ENCODE measurements around the gene HFE.

HFE gene

DNA sequence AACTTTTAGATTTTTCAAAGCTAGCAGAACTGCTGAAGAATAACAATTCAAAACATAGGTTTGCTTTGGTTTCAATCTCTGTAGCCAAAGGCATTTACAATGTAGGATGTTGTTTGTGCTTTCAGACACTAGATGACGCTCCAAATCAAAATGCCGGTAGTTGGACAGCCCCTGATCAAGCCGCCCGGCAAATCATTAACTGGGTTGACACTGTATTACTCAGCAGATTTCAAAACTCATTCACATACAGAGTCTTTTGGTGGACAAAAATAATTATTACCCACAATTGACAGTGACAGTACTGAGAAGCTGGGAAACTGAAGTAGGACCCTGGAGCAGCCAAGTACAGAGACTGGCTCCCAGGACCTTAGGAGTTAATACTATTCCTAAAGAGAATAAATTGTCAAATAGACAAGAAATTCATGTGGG, 21.3 kb upstream of the HFE start:
- peak overlapping the region; percentile 7; the same call in 1 of the 2 replicates for H3K4me2 ChIP-seq (ENCODE audit: insufficient read depth, low read length)
- no peaks in the 10 kb centered on the region for H4K20me1 ChIP-seq (ENCODE audit: insufficient read depth, low read length)
- no peaks in the 10 kb centered on the region for H3K27me3 ChIP-seq (ENCODE audit: insufficient read depth, low read length, poor library complexity)
- no peak for TF ChIP-seq EZH2 (IDR thresholded peaks at IDR 0.05; ENCODE audit: borderline replicate concordance, low read depth, low read length, severe bottlenecking)
- TF ChIP-seq, protein P1, sequence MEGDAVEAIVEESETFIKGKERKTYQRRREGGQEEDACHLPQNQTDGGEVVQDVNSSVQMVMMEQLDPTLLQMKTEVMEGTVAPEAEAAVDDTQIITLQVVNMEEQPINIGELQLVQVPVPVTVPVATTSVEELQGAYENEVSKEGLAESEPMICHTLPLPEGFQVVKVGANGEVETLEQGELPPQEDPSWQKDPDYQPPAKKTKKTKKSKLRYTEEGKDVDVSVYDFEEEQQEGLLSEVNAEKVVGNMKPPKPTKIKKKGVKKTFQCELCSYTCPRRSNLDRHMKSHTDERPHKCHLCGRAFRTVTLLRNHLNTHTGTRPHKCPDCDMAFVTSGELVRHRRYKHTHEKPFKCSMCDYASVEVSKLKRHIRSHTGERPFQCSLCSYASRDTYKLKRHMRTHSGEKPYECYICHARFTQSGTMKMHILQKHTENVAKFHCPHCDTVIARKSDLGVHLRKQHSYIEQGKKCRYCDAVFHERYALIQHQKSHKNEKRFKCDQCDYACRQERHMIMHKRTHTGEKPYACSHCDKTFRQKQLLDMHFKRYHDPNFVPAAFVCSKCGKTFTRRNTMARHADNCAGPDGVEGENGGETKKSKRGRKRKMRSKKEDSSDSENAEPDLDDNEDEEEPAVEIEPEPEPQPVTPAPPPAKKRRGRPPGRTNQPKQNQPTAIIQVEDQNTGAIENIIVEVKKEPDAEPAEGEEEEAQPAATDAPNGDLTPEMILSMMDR (IDR thresholded peaks at IDR 0.05; ENCODE audit: borderline replicate concordance, extremely low read depth, low read length, poor library complexity, severe bottlenecking): peak; percentile 82
- no peaks in the 10 kb centered on the region for H3K79me2 ChIP-seq (ENCODE audit: insufficient read depth, low read length)
- H3K9me3 ChIP-seq (ENCODE audit: insufficient read depth, low read length, severe bottlenecking): no peaks in the 10 kb centered on the region
- H3K4me1 ChIP-seq (ENCODE audit: insufficient read depth, low read length): peaks cover 11% of the 10 kb centered on the region
- H3K9ac ChIP-seq (ENCODE audit: low read depth, low read length): no peak overlapping the region
- H2AFZ ChIP-seq (ENCODE audit: low read depth, low read length): no peak overlapping the region
- DNase-seq (peak; percentile 68), ATAC-seq (ENCODE audit: insufficient read depth, low read depth) (peak; percentile 85)
- H3K36me3 ChIP-seq (ENCODE audit: insufficient read depth, low read length): no peaks in the 10 kb centered on the region
- no peak overlapping the region for H3K4me3 ChIP-seq (ENCODE audit: low read depth in 1 of 2, low read length in 2 of 2)
- no peak overlapping the region for H3K27ac ChIP-seq (ENCODE audit: low read length)

DNA sequence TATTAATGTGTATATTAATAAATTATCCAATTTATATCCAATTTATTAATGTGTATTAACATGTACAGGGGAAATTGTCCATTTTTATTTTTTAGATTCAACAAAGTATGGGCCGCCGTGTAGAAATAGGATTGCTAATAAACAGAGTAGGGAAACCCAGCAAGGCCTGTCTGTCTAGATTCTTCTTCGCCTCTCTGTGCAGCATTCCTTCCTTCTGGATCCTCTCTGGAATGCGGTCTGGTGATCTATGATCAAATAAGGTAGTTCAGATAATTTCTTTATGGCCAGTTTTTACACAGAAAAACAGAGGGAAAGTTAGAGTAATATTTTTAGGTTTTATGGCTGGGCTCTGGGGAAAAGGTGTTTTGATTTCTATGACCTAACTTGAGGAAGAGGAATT, 19.9 kb upstream of the HFE start:
- no peak overlapping the region for H2AFZ ChIP-seq (ENCODE audit: low read depth, low read length)
- TF ChIP-seq EZH2 (IDR thresholded peaks at IDR 0.05; ENCODE audit: borderline replicate concordance, low read depth, low read length, severe bottlenecking): no peak
- TF ChIP-seq, protein P1 (IDR thresholded peaks at IDR 0.05; ENCODE audit: borderline replicate concordance, extremely low read depth, low read length, poor library complexity, severe bottlenecking): no peak
- H3K9me3 ChIP-seq (ENCODE audit: insufficient read depth, low read length, severe bottlenecking): no peaks in the 10 kb centered on the region
- H3K4me1 ChIP-seq (ENCODE audit: insufficient read depth, low read length): peaks cover 11% of the 10 kb centered on the region
- no peaks in the 10 kb centered on the region for H3K36me3 ChIP-seq (ENCODE audit: insufficient read depth, low read length)
- H4K20me1 ChIP-seq (ENCODE audit: insufficient read depth, low read length): no peaks in the 10 kb centered on the region
- no peaks in the 10 kb centered on the region for H3K79me2 ChIP-seq (ENCODE audit: insufficient read depth, low read length)
- H3K9ac ChIP-seq (ENCODE audit: low read depth, low read length): no peak overlapping the region
- H3K27ac ChIP-seq (ENCODE audit: low read length): no peak overlapping the region
- H3K4me3 ChIP-seq (ENCODE audit: low read depth in 1 of 2, low read length in 2 of 2): no peak overlapping the region
- ATAC-seq (ENCODE audit: insufficient read depth, low read depth) (no peak), DNase-seq (no peak)
- H3K27me3 ChIP-seq (ENCODE audit: insufficient read depth, low read length, poor library complexity): no peaks in the 10 kb centered on the region
- H3K4me2 ChIP-seq (ENCODE audit: insufficient read depth, low read length): no peak overlapping the region

DNA sequence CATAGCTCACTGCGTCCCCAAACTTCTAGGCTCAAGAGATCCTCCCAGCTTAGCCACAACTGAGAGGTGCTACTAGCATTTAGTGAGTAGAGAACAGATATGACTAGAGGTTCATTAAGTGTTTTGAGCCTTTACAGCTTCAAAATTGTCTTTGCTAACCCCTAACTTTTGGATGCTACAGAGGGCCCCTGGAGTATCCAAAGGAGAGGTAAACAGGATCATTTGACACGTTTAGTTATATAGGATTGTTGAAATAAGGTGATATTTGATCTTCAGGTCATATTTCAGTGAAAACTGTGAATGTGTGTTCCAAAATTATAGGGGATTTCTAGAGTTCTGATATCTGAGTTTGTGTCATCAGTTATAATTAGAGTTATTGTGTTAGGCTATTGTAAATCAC, 19.2 kb upstream of the HFE start:
- Histone ChIP-seq H3K4me1 (ENCODE audit: insufficient read depth, low read length) (peaks cover 11% of the 10 kb centered on the region), H2AFZ (ENCODE audit: low read depth, low read length) (no peak overlapping the region), H3K4me2 (ENCODE audit: insufficient read depth, low read length) (no peak overlapping the region), H4K20me1 (ENCODE audit: insufficient read depth, low read length) (no peaks in the 10 kb centered on the region), H3K79me2 (ENCODE audit: insufficient read depth, low read length) (no peaks in the 10 kb centered on the region), H3K9ac (ENCODE audit: low read depth, low read length) (no peak overlapping the region), H3K27ac (ENCODE audit: low read length) (no peak overlapping the region), H3K9me3 (ENCODE audit: insufficient read depth, low read length, severe bottlenecking) (no peaks in the 10 kb centered on the region), H3K27me3 (ENCODE audit: insufficient read depth, low read length, poor library complexity) (no peaks in the 10 kb centered on the region), H3K36me3 (ENCODE audit: insufficient read depth, low read length) (no peaks in the 10 kb centered on the region), H3K4me3 (ENCODE audit: low read depth in 1 of 2, low read length in 2 of 2) (no peak overlapping the region)
- ATAC-seq (ENCODE audit: insufficient read depth, low read depth): no peak
- TF ChIP-seq EZH2 (IDR thresholded peaks at IDR 0.05; ENCODE audit: borderline replicate concordance, low read depth, low read length, severe bottlenecking): no peak
- TF ChIP-seq, protein P1 (IDR thresholded peaks at IDR 0.05; ENCODE audit: borderline replicate concordance, extremely low read depth, low read length, poor library complexity, severe bottlenecking): no peak
- no peak for DNase-seq

DNA sequence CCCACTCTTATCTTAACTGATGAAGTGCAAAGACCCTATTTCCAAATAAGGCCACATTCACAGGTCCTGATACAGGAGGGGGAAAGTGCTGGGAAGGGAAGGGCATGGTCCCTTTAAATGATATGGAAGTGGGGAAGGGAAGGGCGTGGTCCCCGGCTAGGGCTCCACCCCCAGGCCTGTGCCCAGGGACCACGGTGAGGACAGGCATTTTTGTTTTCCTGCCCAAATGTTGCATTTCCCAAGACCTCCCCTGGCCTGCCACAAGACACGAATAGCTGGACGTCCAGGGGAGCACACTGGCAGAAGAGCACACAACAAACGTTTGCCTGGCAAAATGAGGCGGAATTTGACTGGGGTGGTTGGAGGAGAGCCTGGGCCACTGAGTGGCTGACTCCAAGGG, 16.1 kb upstream of the HFE start:
- Histone ChIP-seq H3K4me3 (ENCODE audit: low read depth in 1 of 2, low read length in 2 of 2) (no peak overlapping the region), H3K79me2 (ENCODE audit: insufficient read depth, low read length) (no peaks in the 10 kb centered on the region), H3K9ac (ENCODE audit: low read depth, low read length) (no peak overlapping the region), H3K36me3 (ENCODE audit: insufficient read depth, low read length) (no peaks in the 10 kb centered on the region), H3K27ac (ENCODE audit: low read length) (no peak overlapping the region), H2AFZ (ENCODE audit: low read depth, low read length) (no peak overlapping the region), H3K4me2 (ENCODE audit: insufficient read depth, low read length) (no peak overlapping the region), H4K20me1 (ENCODE audit: insufficient read depth, low read length) (no peaks in the 10 kb centered on the region), H3K27me3 (ENCODE audit: insufficient read depth, low read length, poor library complexity) (no peaks in the 10 kb centered on the region), H3K4me1 (ENCODE audit: insufficient read depth, low read length) (peaks cover 1% of the 10 kb centered on the region), H3K9me3 (ENCODE audit: insufficient read depth, low read length, severe bottlenecking) (no peaks in the 10 kb centered on the region)
- no peak for ATAC-seq (ENCODE audit: insufficient read depth, low read depth)
- no peak for DNase-seq
- no peak for TF ChIP-seq EZH2 (IDR thresholded peaks at IDR 0.05; ENCODE audit: borderline replicate concordance, low read depth, low read length, severe bottlenecking)
- TF ChIP-seq, protein P1 (IDR thresholded peaks at IDR 0.05; ENCODE audit: borderline replicate concordance, extremely low read depth, low read length, poor library complexity, severe bottlenecking): no peak

All from DND-41 (cell line).